Natural killer cell treated with Interleukin-12 subunit alpha and Interleukin-12 subunit beta and Interleukin-15 and Interleukin-18, amount 100 ng/mL, for 72 hours (primary cell): ENCODE results near the gene C18orf63. TPM values are rescaled to one million over a fixed set of nuclear protein-coding genes. Genes with fewer than 3 reads are reported as not detected.
"Not testable (repeated sequence)": the region's sequence is repeated elsewhere in the genome, so short reads cannot be mapped to it uniquely, and the experiment has no call there.

Experiments used
- ATAC-seq, 2 donors: fragments of 150-1000 bp; cut with Tn5 transposase in 1 of 2; sonication (Bioruptor Pico), chemical (Tn5 transposase) in 1 of 2; 2 replicates each; pipeline ENCODE4 v1.10.0; 2021
- DNase-seq: peaks from one replicate; pipeline ENCODE4 v3.0.0; 2022; ENCODE audit warnings: low spot score
- H3K27ac Mint-ChIP-seq, 2 donors: 1 replicate in 1 of 2; 2 replicates in 1 of 2; pipeline ENCODE4 v1.8.0; 2022; ENCODE audit warnings: mixed read lengths in 2 of 2, mild to moderate bottlenecking in 1 of 2, moderate library complexity in 1 of 2
- H3K27me3 Mint-ChIP-seq, 2 donors: 1 replicate in 1 of 2; 2 replicates in 1 of 2; pipeline ENCODE4 v1.8.0; 2022; ENCODE audit warnings: mixed read lengths in 2 of 2
- H3K36me3 Mint-ChIP-seq: one replicate; pipeline ENCODE4 v1.8.0; 2022; ENCODE audit warnings: mixed read lengths
- H3K4me1 Mint-ChIP-seq, 2 donors: 1 replicate in 1 of 2; 2 replicates in 1 of 2; pipeline ENCODE4 v1.8.0; 2022; ENCODE audit warnings: low read depth in 2 of 2, mixed read lengths in 2 of 2, mild to moderate bottlenecking in 1 of 2
- H3K4me3 Mint-ChIP-seq: one replicate; pipeline ENCODE4 v1.8.0; 2022; ENCODE audit warnings: mixed read lengths
- H3K9me3 Mint-ChIP-seq: 2 replicates; pipeline ENCODE4 v1.8.0; 2022; ENCODE audit warnings: mixed read lengths
- total RNA-seq, 2 donors: library from RNA; stranded (reverse); gene quantifications; one replicate each; pipeline ENCODE4 v1.2.3, GENCODE V29; 2022

Gene C18orf63
- total RNA-seq, 2 donors from 2014 or later: not detected

- no peak overlapping the region for H3K4me3 Mint-ChIP-seq
- no peaks in the 10 kb centered on the region for H3K36me3 Mint-ChIP-seq
- ATAC-seq (no peak), DNase-seq (no peak)
- H3K27me3 Mint-ChIP-seq: no peaks in the 10 kb centered on the region
- peaks cover 20 to 28% of the 10 kb centered on the region in 2 donors for H3K4me1 Mint-ChIP-seq
- no peaks in the 10 kb centered on the region for H3K9me3 Mint-ChIP-seq
- H3K27ac Mint-ChIP-seq: peak overlapping the region in 1 of 2 donors; percentile 61
Measured at GRCh38 chr18:74281980-74282754, 33.5 kb upstream of the C18orf63 start.

GRCh38 chr18:74282755-74283554 lies 32.7 kb upstream of the C18orf63 start:
- H3K27ac Mint-ChIP-seq: peak overlapping the region in 1 of 2 donors; percentile 61
- H3K4me3 Mint-ChIP-seq: no peak overlapping the region
- DNase-seq: no peak
- no peaks in the 10 kb centered on the region for H3K9me3 Mint-ChIP-seq
- H3K4me1 Mint-ChIP-seq: peaks cover 20 to 28% of the 10 kb centered on the region in 2 donors
- no peaks in the 10 kb centered on the region for H3K27me3 Mint-ChIP-seq
- ATAC-seq: no peak
- no peaks in the 10 kb centered on the region for H3K36me3 Mint-ChIP-seq

DNA sequence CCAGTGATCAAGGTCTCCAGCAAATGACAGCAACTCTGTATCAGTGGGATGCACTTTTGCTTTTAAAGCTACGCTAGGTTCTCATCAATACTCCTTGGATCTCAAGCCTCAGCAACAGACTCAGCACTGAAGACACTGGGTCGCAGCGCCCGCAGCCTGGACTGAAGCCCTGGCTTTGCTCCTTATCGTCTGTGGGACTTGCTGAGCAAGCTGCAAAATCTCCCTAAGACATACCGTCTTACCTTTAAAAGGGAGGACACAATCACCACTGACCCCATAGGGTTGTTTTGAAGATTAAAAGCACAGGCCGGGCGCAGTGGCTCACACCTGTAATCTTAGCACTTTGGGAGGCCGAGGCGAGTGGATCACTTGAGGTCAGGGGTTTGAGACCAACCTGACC lies 32.0 kb upstream of the C18orf63 start:
- ATAC-seq (peak in 1 of 2 donors; percentile 17), DNase-seq (no peak)
- no peak overlapping the region for H3K27ac Mint-ChIP-seq
- H3K9me3 Mint-ChIP-seq: no peaks in the 10 kb centered on the region
- no peak overlapping the region for H3K4me3 Mint-ChIP-seq
- H3K36me3 Mint-ChIP-seq: no peaks in the 10 kb centered on the region
- no peaks in the 10 kb centered on the region for H3K27me3 Mint-ChIP-seq
- peaks cover 20 to 28% of the 10 kb centered on the region in 2 donors for H3K4me1 Mint-ChIP-seq

GRCh38 chr18:74284191-74284979 lies 31.3 kb upstream of the C18orf63 start:
- Mint-ChIP-seq H3K27ac (no peak overlapping the region), H3K4me3 (no peak overlapping the region), H3K9me3 (no peaks in the 10 kb centered on the region), H3K27me3 (no peaks in the 10 kb centered on the region), H3K36me3 (no peaks in the 10 kb centered on the region), H3K4me1 (peaks cover 20 to 28% of the 10 kb centered on the region in 2 donors)
- DNase-seq (no peak), ATAC-seq (no peak)

- Mint-ChIP-seq H3K9me3 (no peaks in the 10 kb centered on the region), H3K36me3 (no peaks in the 10 kb centered on the region), H3K4me1 (peaks cover 20 to 28% of the 10 kb centered on the region in 2 donors), H3K4me3 (no peak overlapping the region), H3K27me3 (no peaks in the 10 kb centered on the region), H3K27ac (no peak overlapping the region)
- ATAC-seq (no peak), DNase-seq (no peak)
Measured at GRCh38 chr18:74284980-74285355, 30.7 kb upstream of the C18orf63 start.

DNA sequence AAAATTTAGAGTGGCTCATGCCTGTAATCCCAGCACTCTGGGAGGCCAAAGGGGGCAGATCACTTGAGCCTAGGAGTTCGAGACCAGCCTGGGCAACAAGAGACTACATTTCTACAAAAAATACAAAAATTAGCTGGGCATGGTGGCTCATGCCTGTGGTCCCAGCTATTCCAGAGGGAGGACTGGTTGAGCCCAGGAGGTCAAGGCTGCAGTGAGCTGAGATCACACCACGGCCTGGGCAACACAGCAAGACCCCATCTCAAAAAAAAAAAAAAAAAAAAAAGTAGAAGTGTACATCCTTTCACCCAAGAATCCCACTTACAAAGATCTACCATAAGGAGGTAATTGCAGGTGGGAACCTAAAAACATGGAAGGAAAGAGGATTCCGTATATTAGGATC lies 30.1 kb upstream of the C18orf63 start:
- H3K4me1 Mint-ChIP-seq: peaks cover 20 to 27% of the 10 kb centered on the region in 2 donors
- not testable (repeated sequence) for H3K9me3 Mint-ChIP-seq, H3K27ac Mint-ChIP-seq, ATAC-seq, H3K4me3 Mint-ChIP-seq, H3K27me3 Mint-ChIP-seq, DNase-seq, H3K36me3 Mint-ChIP-seq

- no peak for ATAC-seq
- Mint-ChIP-seq H3K4me1 (peaks cover 18 to 24% of the 10 kb centered on the region in 2 donors), H3K36me3 (no peaks in the 10 kb centered on the region)
Measured at GRCh38 chr18:74286106-74286855, 29.4 kb upstream of the C18orf63 start.

DNA sequence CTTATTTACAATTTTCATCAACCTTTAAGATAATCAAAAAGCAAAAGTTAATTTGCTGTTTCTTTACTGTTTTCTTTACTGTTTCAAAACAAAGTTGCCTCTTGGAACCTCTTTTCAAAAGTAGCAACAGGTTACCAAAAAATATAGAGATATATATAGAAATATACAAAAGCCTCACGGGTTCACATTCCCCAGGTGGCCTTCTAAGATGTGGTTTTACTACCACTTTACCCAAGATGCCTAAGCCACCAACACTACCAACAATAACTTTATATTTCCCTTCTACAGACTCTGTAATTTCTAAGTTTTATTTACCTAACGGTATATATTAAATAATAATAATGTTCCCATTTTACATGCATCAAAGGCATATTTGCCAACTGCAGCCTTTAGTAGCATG lies 28.8 kb upstream of the C18orf63 start:
- Mint-ChIP-seq H3K36me3 (no peaks in the 10 kb centered on the region), H3K9me3 (no peaks in the 10 kb centered on the region), H3K27me3 (no peaks in the 10 kb centered on the region), H3K27ac (no peak overlapping the region), H3K4me3 (no peak overlapping the region), H3K4me1 (peaks cover 17 to 22% of the 10 kb centered on the region in 2 donors)
- no peak for ATAC-seq
- no peak for DNase-seq

More at GRCh38 chr18:74286106-74286855, 29.4 kb upstream of the C18orf63 start:
- Mint-ChIP-seq H3K9me3 (no peaks in the 10 kb centered on the region), H3K4me3 (no peak overlapping the region), H3K27ac (no peak overlapping the region), H3K27me3 (no peaks in the 10 kb centered on the region)
- no peak for DNase-seq

GRCh38 chr18:74288041-74288440 lies 27.6 kb upstream of the C18orf63 start:
- ATAC-seq (no peak), DNase-seq (no peak)
- Mint-ChIP-seq H3K27me3 (no peaks in the 10 kb centered on the region), H3K36me3 (no peaks in the 10 kb centered on the region), H3K4me1 (peaks cover 13 to 17% of the 10 kb centered on the region in 2 donors), H3K9me3 (no peaks in the 10 kb centered on the region), H3K4me3 (no peak overlapping the region), H3K27ac (no peak overlapping the region)

DNA sequence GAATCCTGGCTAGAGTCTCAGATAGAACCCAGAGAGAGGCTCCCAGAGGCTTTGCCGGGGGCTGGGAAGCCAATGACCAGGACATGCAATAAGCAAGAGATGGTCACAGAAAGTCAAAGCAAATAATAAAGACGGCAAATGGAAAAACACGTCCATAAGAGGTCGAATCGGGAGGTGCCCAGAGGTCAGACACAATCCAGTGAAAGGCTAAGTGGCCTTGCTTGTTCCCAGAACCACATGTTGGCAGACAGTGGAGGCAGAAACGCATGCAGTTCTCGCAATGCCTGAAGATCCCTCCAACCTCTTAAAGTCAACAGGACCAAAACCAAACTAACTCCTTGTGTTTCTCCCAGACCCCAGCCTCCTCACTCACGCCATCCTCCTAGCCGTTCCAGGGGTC lies 26.9 kb upstream of the C18orf63 start:
- DNase-seq (no peak), ATAC-seq (no peak)
- peaks cover 9 to 18% of the 10 kb centered on the region in 2 donors for H3K4me1 Mint-ChIP-seq
- H3K36me3 Mint-ChIP-seq: no peaks in the 10 kb centered on the region
- no peaks in the 10 kb centered on the region for H3K9me3 Mint-ChIP-seq
- H3K4me3 Mint-ChIP-seq: no peak overlapping the region
- H3K27me3 Mint-ChIP-seq: no peaks in the 10 kb centered on the region
- H3K27ac Mint-ChIP-seq: no peak overlapping the region

DNA sequence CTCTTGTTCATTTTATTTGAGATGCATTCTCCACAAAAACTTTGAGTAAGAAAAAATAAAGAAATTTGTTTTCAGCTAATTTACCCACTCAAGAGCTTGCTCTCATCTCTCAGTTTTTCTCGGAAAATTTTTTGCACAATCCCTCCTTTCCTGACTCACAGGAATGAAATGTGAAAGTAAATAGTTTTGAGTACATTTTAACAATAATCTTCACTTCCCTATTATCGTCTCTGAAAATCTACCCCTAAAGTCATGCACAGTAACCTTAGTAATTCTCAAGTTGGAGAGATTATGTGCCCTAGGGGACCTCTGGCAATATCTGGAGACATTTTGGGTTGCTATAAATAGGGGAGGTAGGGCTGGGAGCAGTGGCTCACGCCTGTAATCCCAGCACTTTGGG lies 26.5 kb upstream of the C18orf63 start:
- Mint-ChIP-seq H3K27ac (no peak overlapping the region), H3K4me1 (peaks cover 9 to 18% of the 10 kb centered on the region in 2 donors), H3K36me3 (no peaks in the 10 kb centered on the region), H3K4me3 (no peak overlapping the region), H3K27me3 (no peaks in the 10 kb centered on the region), H3K9me3 (no peaks in the 10 kb centered on the region)
- DNase-seq (no peak), ATAC-seq (no peak)

DNA sequence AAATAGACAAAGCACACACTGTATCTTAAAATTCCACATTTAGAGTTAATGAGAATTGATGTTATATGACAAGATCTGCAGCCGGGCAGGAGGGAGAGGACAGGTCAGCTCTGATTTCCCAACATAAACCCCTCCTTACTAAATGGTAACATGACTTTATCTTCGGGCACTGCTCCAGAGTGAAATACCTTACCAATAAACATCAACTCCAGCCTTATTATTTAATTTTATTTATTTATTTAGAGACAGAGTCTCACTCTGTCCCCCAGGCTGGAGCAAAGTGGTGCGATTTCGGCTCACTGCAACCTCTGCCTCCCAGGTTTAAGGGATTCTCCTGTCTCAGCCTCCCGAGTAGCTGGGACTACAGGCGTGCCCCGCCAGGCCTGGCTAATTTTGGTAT lies 25.6 kb upstream of the C18orf63 start:
- DNase-seq: no peak
- Mint-ChIP-seq H3K4me3 (no peak overlapping the region), H3K9me3 (no peaks in the 10 kb centered on the region), H3K27ac (no peak overlapping the region), H3K36me3 (no peaks in the 10 kb centered on the region), H3K27me3 (no peaks in the 10 kb centered on the region), H3K4me1 (peaks cover 6 to 18% of the 10 kb centered on the region in 2 donors)
- ATAC-seq: no peak

GRCh38 chr18:74290794-74291471 lies 24.7 kb upstream of the C18orf63 start:
- Mint-ChIP-seq H3K4me3 (peak overlapping the region; percentile 61), H3K9me3 (no peaks in the 10 kb centered on the region), H3K4me1 (peaks cover 6 to 18% of the 10 kb centered on the region in 2 donors), H3K36me3 (no peaks in the 10 kb centered on the region), H3K27me3 (no peaks in the 10 kb centered on the region), H3K27ac (no peak overlapping the region)
- no peak for ATAC-seq
- DNase-seq: no peak
